RCC 7860 (cell line): ENCODE data around the gene VAC14.
A peak's percentile ranks its signal among the peaks of the same experiment; 100 is the strongest.
"Not testable (repeated sequence)": the region's sequence is repeated elsewhere in the genome, so short reads cannot be mapped to it uniquely, and the experiment has no call there.

Experiments
- DNase-seq: peaks from one replicate; pipeline ENCODE4 v3.0.0-alpha.2; 2015; ENCODE audit warnings: low spot score
- FAIRE-seq: peaks from 2 replicates; lab custom pipeline; 2012; peaks lifted over from hg19 to GRCh38; lab: Jason Lieb, UNC

The VAC14 gene

DNA sequence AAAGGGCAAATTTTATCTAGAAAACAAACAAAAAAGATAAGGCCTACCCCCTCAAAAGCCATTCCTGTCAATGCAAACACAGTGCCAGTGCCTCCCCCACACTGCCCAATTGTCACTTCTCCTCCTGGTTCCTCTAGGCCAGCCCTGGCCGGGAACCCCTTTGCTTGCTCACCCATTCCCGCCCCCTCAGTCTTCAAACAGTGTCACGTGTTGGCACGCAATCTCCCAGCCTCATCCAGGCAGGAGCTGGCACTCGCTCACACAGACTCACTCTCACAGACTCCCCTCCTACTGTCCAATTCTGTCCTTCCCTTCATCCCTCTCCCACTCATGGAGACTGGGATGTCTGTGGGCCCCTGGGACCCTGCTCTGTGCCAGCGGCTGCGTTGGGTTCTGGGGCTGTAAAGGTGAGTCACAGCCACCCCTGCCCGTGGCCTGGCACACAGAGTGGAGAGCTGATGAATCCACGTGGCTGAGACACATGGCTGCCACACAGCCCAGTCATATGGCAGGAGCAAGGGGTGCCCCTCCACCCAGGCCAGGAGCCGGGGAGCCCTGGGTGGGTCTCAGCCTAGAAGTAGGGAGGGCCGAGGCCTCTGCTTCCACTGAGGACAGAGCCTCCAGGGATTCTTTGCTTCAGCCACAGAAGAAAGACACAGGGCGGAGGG is 54.8 kb downstream of the VAC14 start:
- peak; percentile 57 for FAIRE-seq
- peak; percentile 77 for DNase-seq

DNA sequence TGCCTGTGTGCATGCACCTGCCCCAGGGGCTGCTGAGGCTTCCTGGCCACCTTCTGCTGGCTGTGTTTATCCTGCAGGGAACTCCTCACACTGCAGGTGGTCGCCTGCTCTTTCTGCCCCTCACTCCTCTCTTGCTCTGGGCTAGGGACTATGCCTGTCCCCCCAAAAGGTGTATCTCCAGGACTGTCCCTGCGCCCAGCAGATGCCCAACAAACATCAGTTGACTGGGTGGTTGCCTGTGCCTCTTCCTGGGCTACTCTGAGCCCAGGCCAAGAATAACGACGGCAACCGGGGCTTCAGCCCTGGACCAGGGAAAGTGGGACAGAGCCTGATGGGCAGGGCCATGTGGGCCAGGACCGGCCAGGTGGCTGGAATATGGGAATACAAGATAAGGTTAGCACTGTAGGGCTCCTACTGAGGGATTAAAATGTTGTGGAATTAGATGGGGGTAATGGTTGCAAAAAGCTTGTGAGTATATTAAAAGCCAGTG is 55.4 kb downstream of the VAC14 start:
- DNase-seq (no peak), FAIRE-seq (no peak)

DNA sequence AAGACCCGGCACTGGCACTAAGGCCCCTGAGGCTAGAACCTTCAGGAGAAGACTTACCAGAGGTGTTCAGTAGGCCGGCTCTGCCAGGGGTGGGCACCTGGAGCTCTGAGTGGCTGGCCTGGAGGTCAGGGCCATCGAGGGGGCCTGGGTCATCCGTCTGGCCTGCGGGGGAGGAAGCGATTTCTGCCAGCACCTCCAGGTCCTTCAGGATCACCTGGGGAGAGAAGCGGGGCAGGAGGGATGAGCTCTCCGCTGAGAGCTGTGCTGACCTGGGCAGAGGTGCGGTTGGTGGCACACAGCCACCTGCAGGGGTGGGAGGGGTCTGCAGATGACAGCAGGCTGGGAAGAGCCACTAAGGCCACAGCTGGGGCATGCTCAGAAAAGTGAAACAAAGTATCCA is 56.6 kb downstream of the VAC14 start:
- FAIRE-seq = no peak

DNA sequence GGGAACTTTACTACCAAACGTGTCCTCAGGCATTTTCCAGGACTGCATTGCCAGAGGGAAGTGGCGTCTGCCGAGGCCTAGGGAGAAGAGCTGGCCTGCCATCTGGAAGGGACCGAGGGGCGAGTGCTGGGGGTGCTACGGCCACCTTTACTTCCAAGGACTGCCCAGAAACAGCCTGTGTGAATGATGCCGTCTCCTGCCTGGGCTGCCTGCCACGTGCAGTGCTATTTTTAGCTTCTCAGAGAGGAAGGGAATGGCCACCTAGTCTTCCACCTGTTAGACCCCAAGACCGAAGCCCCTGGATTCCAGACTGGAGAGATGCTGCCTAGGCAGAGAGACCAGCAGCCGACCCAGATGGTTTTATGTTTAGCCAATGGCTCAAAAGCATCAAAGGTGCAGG is 57.2 kb downstream of the VAC14 start:
- DNase-seq (no peak), FAIRE-seq (no peak)

More for the DNA sequence above, 56.6 kb downstream of the VAC14 start:
- DNase-seq = no peak

DNA sequence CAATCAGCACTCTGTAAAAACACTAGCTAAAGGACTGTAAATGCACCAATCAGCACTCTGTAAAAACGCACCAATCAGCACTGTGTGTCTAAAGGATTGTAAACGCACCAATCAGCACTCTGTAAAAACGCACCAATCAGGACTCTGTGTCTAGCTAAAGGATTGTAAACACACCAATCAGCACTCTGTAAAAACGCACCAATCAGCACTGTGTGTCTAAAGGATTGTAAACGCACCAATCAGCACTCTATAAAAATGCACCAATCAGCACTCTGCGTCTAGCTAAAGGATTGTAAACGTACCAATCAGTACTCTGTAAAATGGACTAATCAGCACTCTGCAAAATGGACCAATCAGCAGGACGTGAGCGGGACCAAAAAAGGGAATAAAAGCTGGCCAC is 58.0 kb downstream of the VAC14 start:
- FAIRE-seq, DNase-seq: not testable (repeated sequence)

DNA sequence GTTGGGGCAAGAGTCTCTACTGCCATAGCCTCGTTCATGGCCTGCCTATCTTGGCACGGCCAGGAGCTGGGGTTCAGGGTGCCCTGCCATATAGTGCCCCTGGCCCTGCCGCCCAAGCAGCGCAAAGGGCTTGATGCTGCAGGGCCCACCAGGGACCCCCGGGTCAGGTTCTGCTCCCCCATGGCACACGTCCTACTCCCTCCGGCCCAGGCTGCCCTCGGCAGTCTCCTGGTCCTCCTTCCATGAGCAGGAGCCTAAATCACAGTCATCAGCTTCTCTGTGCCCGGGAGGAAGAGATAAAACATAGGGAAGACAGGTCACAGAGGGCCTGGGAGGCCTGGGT is 59.2 kb downstream of the VAC14 start:
- no peak for DNase-seq
- no peak for FAIRE-seq

DNA sequence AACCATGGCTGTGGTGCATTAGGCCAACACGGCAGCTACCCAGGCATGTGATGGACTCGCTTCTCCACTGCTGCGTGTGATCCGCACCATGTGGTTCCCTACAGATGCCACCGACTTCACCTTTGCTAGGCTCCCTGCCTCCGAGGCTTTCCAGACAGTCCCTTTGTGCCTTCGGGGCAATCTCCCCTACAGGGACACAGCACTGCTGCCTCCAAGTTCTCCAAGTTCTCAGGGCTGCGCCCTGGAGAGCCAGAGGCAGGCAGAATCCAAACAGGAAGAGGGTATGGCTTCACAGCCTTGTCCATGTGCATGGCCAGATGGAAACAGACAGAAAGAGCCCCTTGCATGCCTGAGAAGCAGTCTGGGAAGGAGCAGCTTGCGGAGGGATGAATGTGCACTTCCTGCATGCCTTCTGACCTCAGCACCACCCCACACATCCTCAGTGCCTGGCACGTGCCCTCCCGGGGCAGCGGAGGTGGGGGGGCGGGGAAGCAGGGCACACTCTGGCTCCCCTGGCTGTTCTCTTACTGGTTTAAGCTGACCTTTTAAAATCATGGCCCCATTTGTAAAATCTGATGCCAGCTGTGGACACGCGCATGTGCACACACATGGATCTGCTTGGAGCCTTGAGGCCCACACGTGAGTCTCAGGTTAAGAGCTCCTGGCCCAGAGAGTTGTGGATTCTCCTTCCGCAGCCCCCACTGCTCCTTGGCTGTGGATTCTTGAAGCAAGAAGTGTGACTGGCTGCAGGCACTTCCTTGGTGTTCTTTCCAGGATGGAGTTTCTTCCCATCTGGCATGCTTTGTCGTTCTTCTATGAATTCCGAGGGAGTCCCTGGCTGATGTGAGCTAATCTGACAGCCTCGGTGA is 59.8 kb downstream of the VAC14 start:
- DNase-seq (peak; percentile 74), FAIRE-seq (no peak)

DNA sequence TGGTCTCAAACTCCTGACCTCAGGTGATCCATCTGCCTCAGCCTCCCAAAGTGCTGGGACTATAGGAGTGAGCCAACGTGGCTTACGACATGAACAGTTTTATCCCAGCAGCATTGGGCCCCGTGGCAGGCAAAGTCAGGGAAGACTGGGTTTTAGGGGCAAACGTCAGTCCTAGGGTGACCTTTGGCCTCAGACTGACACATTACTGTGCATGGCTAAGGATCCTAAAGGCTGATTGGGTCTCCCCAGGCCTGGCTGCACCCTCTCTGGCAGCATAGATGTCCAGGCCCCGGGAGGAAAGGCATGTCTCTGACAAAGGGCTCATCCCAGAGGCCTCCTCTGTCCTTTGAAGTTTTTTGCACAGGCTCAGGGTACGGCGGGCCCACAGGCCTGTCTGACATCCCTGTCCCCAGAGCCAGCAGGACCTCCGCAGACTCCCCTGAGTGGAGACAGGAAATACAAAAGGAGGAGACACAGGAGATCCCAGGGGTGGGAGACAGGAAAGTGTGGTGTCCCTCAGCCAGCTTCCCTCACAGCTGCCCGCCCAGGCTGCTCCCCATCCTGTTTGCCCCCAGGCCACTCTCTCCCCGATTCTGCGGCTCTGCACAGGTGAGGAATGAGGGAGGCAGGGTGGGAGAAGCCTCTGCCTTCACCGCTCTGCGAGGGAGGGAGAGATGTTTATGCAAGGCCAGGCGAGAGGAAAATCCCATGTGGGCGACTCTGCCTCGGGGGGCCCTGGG is 60.6 kb downstream of the VAC14 start:
- DNase-seq = no peak
- FAIRE-seq = no peak

DNA sequence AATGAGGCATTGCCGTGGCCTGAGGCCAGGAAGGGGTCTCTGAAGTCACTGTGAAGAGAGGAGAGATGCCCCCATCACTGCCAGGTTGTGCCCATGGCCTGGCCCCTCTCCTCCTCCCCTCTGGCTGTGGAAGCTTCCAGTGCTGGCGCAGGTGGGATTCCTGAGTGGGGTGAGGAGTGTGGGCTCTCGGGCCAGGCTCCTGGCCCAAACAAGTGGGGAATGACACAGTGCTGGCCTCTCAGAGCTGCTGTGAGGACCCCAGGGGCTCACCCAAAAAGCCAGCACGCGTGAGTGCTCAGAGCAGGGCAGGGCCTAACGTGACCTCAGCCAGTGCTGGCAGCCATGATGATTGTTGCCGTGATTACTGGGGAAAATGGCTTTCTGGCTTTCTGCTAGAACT is 61.6 kb downstream of the VAC14 start:
- DNase-seq (no peak), FAIRE-seq (no peak)

DNA sequence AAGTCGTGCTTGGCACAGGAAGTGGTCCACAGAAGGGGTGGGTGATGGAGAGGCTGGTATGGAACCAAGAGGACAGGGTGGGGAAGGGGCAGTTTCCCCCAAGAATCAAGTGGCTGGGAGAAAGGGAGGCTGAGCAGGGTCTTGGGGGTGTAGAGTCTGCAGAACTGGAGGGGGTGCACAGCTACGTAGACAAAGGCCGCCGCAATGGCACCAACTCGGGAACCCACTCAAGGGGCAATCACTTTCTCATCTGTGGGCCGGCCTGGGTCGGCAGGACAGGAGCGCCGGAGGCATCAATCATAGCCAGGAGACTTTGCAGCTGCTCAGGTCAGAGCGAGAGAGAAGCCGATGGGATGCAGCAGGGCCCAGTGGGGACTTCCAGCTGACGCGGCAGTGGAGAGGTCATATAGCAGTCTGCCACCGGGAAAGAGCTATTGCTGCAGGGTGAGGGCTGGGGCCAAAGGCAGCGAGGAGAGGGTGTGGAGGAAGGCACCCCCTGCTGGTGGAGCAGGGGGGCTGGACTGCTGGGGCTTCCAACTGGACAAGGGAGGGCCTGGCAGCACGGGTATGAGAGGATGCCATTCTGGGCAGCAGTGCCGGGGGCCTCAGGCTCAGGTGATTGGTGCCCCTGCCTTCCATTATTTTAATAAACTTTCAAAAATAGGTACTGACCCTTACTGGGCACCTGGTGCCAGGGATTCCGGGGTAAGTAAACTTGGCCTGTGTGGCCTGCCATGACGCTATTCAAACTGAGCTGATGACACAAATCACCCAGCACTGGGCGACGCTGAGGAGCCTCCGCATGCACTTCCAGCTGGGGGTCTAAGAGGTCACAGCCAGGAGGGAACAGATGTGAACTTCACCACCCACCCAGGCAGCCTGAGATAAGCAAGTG is 62.6 kb downstream of the VAC14 start:
- DNase-seq (peak; percentile 15), FAIRE-seq (no peak)

DNA sequence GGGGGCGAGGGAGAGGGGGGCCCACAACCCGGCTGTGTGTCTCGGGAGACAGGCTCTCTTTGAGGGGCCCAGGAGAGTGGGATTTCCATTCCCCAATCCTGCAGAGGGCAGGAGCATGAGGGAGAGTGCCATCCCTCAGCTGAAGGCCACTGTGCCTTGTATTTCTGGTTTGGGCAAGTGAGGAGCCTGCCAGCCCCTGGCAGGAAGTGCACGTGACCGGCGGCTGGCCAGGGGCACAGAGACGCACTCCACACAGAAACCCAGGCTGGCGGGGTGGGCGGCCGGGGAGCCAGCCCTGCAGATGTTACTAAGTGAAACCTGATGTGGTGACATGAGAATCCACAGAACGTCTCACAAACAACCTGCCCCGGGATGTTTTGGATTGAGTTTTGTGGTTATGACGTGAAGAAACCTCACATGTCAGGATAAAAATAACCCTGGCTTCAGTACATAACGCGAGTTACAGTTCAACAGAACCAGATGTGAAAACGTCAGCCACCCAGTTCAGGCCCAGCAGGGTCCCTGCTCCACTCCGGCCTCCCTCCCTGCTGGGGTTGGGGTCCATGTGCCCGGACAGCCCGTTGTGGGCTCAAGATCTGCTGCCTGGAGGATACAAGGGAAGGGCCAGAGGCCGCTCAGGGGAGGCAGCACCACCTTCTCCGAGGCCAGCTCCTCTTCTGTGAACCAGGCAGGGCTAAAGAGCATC is 63.4 kb downstream of the VAC14 start:
- DNase-seq (no peak), FAIRE-seq (no peak)

DNA sequence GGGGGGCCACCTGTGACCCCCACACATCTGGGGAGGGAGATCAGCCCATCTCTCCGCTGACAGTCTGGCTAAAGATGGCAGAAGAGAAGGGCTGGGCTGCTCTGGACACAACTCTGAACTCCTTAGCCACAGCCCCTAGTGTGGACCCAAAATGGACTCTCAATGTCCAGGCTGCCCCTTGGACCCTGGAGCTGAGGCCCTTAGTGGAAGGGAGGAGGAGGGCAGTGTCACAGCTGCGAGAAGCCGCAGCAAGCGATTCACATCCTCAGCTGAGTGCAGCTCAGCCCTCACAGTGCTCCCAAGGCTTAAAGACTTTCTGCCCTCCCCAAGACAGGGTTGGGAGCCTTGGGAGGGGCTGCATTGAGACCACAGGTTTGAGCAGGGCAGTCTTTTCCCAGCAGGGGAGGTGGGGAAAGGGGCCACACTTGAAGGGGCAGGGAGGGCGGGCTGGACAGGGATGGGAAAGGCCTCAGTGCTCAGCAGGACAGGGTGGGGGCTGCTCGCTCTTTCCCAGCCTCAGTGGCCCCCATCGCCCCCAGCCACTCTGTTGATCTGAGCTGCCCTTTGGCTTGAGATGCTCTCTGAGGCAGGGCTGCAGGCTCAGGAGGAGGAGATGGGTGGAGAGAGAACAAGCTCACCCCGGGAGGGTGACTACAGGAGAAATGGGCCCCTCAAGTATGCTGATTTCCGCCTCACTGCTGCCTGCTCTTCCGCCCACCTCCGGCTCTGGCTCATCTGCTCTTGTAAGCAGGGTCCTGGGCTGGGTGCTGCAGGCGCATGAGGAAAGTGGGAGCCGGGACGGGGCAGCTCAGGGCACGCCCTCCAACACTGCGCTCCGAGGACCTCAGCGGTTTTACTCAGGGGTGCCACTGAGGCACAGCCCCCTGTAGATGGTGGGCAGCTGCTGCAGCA is 64.2 kb downstream of the VAC14 start:
- FAIRE-seq = no peak

DNA sequence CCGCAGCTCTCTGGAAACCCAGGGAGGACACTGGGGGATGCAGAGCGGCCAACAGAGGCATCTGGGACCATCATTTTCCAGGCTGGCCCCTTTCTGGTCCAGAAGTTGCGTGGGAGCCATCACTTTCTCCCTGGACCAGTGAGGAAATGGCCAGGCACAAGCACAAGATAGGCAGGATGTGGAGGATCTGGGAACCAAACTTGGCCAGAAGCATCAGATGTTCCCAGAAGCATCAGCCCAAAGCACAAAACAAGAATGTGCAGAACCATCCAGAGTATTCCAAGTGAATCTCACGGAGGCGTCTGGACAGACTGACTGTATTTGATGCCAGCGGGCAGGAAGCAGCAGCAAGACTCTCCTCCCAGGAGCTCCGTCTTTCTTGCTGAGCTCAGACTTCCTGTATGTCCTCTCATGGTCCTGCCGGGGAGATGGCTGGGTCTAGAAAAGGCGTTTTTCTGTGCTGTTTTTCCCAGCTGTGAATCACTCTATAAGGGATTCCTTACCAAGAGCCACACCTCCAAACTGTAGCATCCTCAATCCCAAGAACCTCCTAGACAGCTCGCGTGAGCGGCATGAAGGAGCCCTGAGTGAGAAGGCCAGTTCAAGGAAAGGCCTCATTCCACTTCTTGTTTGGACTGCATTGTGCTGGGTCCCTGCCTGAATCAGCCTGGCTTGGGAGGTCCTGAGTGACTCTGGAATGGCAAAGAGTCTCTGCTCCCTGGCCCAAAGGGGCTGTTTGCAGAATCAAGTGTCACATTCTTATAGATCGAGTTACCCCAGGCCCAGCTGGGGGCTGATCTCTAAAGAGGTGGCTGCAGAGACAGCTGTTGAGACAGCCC is 65.6 kb downstream of the VAC14 start:
- no peak for DNase-seq
- no peak for FAIRE-seq

More for the DNA sequence above, 64.2 kb downstream of the VAC14 start:
- no peak for DNase-seq

DNA sequence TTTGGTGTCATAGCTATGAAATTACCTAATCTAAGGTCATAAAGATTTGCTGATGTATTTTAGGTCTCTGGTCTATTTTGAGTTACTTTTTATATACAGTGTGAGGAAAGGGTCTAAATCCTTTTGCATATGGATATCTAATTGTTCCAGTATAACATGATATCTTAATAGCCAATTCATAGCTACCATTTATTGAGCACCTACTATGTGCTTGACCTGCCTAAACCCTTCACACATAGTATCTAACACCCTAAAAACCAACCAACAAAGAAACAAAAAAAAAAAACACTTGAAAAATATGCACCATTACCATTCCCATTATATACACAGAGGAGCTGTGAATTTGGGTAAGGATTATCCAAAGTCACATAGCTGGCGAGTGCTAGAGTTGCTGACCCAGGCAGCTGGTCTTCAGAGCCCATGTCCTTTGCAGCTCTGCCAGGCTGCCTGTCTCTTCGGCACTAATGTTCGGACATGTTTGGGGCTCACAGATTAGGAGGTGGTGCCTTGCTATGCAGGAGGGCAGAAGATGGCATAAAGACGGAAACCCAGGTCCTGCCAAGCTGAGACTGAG is 66.3 kb downstream of the VAC14 start:
- no peak for DNase-seq
- no peak for FAIRE-seq

DNA sequence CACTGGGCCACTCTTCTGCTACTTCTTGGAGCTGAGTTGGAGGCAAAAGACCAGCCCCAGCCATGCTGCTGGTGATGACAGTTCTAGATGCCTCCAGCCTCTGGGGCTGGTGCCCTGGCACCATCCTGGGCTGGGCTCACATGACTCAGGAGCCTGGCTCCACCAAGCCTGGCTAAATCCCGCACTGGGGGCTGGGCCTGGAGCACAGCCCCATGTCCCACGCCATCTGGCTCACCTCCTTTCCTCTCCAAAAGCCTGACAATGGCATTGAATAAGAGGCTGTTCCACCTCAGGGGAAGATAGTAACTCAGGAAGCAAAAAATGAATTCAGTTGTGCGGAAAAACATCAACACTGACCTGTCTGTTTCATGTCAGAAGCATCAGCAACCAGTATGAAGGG is 70.0 kb downstream of the VAC14 start:
- no peak for FAIRE-seq

DNA sequence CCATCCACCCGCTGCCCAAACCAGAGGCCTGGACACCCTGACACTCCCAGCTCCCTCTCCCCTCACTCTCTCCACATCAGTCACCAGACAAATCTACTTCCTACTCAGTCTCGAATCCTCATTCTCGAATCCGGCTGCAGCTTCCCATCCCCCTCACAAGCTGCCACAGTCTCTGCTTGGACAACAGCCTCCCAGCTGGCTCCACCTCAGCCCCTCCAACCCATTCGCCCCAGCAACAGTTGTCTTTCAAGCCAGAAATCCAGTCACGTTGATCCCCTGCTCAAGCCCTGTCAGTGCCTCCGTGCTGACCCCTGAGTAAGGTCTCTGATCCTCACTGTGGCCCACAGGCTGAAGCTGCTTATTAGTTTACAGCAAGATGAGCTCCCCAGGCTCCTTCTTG is 70.9 kb downstream of the VAC14 start:
- DNase-seq (no peak), FAIRE-seq (no peak)

More for the DNA sequence above, 70.0 kb downstream of the VAC14 start:
- DNase-seq = no peak

DNA sequence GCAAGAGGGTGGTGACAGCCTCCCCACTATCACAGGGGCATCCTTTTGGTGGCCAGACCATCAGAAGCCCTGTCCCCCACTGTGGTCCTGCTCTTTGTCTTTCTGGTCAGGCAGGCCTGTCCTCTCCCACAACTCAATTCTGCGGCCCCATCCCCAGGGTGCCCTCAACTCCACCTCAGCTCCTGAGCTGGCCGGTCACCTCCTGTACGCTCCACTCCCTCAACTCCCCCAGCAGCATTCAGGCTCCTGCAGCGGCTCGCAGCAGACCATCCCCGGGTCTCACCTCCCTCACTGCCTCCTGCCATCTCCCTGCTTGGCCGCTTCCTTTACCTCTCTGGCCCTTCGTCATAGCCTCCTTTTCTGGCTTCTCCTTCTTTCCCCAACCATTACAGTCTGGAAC is 71.7 kb downstream of the VAC14 start:
- FAIRE-seq (no peak), DNase-seq (no peak)

DNA sequence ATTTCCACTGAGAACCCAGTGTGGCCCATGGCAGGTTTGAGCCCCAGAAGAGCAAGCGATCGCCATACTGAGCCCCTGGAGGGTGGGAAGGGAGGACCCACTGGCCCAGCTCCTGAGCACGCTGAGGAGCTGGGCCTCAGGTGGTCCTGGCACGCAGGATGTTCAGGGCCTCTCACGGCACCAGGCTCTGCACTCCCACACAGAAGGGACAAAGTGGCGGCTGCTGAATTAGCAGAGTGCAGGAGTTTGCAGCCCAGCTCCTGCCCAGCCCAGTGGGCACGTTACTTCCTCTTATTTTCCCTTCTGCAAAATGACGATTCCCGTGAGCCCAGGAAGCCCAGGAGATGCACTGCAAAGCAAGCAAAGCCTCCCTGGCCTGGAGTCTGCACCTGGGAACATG is 72.8 kb downstream of the VAC14 start:
- DNase-seq (no peak), FAIRE-seq (no peak)
